GM12864 (cell line): Measurements from ENCODE around the gene ZNF222.

Experiments used
- DNase-seq: peaks from one replicate; pipeline ENCODE4 v3.0.0-alpha.2; 2011; ENCODE audit warnings: low read depth
- H3K4me3 ChIP-seq: 2 replicates; pipeline ENCODE4 v1.5.1; 2011; ENCODE audit warnings: mild to moderate bottlenecking, low read depth, low read length, control low read depth
- CTCF ChIP-seq: IDR thresholded peaks from 2 replicates; pipeline ENCODE4 v1.5.1; 2011; ENCODE audit warnings: low read depth, mild to moderate bottlenecking, moderate library complexity, low read length, control low read depth, inconsistent platforms; ENCODE audit errors: missing control alignments

Gene ZNF222

GRCh38 chr19:44069415-44069814 is 44.2 kb downstream of the ZNF222 start:
- TF ChIP-seq CTCF: no peak
- H3K4me3 ChIP-seq: no peak overlapping the region
- no peak for DNase-seq

GRCh38 chr19:44071824-44072542 is 46.8 kb downstream of the ZNF222 start, which contains the start of gene ZNF284:
Gene ZNF284, plus strand, starts transcription at chr19:44072159. Its CDS starts 4,231 bp downstream, at chr19:44076390.
- DNase-seq: peak; percentile 71
- no peak for TF ChIP-seq CTCF
- peak within 1 kb of the TSS; percentile 70 for H3K4me3 ChIP-seq

GRCh38 chr19:44072543-44073401 is 47.6 kb downstream of the ZNF222 start:
- no peak for DNase-seq
- peak overlapping the region; percentile 70 for H3K4me3 ChIP-seq
- TF ChIP-seq CTCF: no peak

GRCh38 chr19:44076325-44076724 is 51.1 kb downstream of the ZNF222 start:
- DNase-seq: no peak
- H3K4me3 ChIP-seq: no peak overlapping the region
- TF ChIP-seq CTCF: no peak
